ENCODE results near the gene IMMP2L.
"Not testable (repeated sequence)": the region's sequence is repeated elsewhere in the genome, so short reads cannot be mapped to it uniquely, and the experiment has no call there.

Gene IMMP2L

DNA sequence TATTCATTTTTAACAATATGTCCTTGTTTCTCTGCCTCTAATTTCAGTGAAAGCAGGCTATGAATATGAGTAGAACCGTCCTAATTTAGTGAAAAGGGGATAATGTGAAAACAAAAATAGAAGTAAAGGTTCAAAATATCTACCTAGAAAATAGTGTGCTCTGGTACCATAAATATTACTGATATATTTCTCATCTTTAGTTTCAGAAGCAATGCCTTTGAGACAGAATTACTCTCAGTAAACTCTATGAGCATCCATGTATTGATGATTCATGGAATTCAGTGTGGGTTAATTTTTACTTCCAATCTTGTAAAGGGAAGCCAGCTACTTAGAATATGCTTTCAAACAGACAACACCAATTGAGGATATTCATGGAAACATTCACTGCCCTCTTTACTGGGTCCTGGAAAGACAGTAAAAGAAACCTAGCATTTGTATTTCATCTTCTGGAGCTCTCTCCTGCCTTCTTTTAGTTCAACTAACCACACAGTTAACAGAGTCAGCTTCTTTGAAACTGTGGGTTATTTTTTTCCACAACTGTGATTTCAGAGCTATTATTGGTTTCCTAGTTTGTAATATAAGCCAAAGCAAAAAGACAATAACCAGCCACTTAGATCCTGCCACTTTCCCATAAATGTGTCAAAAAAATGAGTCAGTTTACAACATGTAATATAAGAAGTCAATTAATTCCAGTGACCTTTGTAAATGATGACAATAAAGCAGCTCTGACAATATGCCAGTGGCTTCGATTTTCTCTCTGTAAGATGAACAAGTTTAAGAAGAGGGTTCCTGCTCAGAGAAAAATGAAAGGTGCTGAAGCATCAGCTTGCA is 469.7 kb downstream of the IMMP2L start:
- DNase-seq = peak; percentile 31

DNA sequence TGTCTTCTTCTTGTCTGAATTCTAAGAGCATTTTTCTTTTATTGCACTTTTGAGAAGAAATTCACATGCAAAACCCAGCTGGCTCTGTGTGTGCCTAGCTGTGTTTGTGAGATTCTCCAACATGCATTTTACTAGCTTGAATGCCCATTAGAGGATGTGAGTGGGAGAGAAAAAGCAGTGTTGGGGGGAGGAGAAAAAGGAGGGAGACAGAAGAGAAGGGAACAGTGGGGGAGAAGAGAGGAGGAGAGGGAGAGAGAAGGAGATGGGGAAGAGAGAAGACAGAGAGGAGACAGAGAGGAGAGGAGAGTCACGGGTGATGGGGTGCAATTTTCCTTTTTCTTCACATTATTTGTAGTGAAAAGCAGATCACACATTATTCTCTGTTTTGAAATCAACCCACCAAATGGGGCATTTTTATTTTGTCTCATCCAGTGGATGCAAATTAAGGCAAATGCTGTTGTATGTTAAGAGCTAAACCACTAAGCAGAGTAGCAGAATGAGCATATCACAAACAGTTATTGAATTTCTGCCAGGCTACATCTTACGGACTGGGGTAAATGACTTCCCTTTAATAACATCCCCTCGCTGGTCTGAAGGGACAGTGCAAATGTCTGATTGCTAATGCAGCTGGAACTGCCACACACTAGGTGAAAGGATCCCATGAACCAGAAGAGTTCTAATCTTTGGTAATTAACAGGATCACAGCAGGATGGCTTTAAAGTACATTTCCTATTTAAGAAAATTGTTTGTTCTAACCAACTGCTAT is 470.5 kb downstream of the IMMP2L start:
- peak; percentile 55 for DNase-seq

DNA sequence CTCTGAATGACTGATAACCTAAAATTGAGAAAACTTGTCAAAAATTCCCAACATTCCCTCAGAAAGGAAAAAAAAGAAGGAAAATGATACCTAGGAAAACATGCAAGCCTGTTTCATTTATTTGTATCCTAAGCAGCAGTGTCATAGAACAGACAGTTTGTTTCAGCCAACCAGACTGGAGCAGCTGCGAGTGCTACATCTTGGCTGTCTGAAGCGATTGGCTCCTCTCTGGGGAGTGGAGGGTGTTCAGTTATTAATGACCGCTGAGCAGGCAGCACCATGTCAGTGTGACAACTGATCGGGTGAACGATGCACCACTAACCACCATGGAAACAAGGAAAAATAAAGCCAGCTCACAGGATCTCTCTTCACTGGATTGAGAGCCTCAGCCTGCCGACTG is 471.4 kb downstream of the IMMP2L start, which contains the start of gene LRRN3:
TSS of gene LRRN3 (plus strand) at position 282 of the 400 bp plus-strand sequence. CDS start 31,646 bp downstream, outside the sequence.
- DNase-seq = peak; percentile 81

DNA sequence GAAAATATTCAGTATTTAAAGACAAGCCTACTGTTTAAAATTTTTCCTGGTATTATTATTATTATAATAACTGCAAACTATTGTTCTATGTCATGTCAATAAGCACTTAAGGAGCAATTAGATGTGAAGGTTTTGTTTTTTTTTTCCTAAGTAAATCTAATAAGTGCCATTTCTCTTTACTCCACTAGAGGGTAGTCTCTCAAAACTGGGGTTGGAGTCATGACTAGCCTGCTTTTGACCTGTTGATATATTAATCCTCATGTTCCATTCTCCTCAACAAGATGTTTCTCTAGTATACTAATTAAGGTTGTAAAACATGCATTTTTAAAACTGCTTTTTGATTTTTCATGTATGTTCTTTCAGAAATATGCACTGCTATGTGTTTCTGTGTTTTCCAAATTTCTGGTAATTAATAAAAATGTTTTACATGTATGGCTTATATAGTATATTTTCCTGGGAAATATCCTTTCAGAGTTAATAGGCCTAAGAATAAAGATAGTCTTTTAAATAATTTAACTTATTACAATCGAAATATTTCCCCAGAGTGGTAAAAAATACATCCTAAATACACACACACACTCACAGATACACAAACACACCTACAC is 472.4 kb downstream of the IMMP2L start:
- peak; percentile 74 for DNase-seq

DNA sequence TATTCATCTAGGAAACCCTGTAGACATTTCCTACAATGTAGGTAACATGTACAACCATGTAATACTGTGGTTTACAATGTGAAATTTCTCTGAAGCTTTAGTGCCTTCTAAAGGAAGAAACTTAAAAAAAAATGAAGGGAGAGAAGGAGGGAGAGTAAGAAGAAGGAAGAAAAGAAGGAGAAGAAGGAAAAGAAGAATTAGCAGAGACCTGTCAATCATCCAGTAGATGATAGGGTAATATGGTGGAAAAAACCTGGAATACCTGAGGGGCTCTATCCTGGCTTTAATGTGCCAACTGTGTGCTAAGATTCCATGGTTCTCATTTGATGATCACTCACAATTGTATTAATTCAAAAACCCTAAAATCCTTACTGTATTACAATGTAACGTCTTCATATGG is 474.0 kb downstream of the IMMP2L start:
- DNase-seq = no peak

DNA sequence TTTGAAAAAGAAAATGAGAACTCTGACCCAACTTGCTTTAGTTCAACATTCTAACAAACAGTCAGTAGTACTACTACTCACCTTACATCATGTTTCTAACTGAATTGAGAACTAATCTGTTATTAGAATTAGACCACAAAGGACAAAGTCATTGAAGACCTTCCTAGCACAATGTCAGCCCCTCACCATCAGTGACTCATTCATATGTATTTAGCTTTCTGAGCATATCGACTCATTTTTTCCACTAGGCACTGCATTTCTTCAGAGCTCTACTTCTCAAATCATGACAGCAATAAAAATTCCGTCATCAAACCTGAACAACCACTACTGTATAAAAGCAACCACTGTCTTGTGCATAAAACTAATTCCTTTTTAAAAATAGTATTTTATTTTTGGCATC is 475.8 kb downstream of the IMMP2L start:
- no peak for DNase-seq

DNA sequence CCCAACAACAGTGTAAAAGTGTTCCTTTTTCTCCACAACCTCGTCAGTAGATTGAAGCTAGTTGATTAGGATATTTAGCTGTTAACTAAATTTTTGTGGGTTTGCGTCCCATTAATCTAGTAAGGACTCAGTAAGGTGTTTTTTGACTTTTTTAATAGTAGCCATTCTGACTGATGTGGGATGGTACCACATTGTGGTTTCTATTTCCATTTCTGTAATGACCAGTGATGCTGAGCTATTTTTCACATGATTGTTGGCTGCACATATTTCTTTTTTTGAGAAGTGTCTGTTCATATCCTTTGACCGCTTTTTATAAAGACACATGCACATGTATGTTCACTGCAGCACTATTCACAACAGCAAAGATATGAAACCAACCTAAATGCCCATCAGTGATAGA is 476.9 kb downstream of the IMMP2L start:
- DNase-seq = no peak

DNA sequence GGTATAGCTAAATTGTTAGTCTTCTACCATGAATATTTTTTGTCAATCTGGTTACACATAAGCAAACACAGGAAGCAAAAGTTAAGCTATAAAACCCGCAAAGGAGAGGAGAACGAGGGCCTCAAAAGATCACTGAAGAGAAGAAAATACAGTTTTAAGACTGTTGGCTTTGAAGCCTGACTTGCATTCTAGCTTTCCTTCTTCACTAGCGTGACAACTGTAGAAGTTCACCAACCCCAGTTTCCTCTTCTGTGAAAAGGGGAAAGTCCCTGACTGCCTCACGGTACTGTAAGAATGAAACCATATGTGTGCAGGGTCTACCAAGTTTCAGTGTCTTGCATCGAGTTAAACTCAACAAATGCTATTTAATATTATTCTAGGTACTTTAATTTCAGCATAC is 478.9 kb downstream of the IMMP2L start:
- no peak for DNase-seq

DNA sequence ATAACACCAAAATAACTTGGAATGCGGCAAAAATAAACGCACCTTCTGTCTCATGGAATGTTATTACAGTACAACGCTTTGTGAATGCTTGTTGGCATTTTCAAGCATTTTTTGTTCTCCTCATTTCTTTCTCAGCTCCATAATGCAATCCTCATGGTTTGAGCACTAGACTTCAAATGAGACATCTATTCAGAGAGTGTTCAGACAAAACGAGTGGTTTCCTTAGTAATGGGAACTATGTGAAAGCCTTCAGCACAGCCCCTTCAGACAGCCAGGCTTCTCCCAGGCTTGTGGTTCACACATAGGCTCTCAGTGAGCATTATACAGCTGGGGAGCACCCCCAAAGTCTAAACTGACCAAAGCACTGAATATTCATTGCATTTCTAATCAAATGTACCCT is 479.9 kb downstream of the IMMP2L start:
- DNase-seq = no peak

DNA sequence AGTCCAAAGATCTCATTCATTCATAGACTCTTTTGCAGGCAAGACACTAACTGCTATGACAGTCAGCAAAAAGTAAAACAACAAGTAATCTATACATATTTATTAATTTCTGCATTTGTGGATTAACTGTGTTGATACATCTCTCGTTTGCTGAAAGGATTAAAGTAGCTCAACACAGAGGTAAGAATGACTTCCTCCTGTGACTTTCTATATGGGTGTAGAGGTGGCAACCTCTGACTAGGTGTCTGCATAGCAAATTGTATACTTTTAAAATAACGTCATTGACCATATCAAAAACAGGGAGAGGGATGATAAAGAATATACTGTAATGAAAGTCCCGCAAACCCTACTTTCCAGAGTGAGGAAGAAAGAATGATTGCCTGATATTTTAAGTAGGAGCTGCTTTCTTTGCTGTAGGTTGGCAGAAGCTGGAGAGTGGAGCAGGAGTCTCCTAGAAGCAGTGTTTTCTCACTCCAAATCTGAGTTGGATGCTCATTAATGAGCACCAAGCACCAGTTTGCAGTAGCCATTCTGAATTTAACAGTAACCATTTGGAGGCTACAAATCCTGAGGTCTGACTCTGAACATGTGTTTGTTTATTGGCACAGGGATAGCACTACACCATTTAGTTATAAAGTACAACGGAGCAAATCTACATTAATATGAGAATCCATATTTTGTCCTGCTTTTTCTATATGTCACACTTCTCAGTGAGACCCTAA is 480.6 kb downstream of the IMMP2L start:
- DNase-seq = no peak

DNA sequence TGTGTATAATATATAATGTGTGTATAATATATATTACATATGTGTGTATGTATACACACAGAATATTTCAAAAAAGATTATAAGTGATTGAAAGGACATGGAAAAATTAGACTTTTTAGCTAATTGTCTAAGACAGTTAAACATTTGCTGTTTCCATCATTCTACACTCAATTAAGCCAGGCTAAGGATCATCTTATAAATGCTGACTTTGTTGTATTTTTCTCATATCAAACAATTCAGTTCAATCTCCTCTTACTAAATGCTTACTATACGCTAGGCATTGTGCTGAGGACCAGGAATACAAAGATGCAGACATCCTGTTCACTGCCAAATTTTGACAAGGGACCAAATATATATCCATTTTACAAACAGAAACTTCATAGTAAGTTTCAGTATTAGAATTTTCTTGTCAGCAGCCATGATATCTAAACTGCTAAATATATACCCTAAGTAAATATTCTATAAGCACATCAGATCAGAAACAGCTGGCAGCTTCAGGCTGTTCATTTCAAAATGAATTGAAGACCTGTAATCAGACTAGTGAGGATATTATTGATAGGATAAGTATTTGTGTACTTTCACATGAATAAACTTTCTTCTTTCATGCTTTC is 481.7 kb downstream of the IMMP2L start:
- no peak for DNase-seq

DNA sequence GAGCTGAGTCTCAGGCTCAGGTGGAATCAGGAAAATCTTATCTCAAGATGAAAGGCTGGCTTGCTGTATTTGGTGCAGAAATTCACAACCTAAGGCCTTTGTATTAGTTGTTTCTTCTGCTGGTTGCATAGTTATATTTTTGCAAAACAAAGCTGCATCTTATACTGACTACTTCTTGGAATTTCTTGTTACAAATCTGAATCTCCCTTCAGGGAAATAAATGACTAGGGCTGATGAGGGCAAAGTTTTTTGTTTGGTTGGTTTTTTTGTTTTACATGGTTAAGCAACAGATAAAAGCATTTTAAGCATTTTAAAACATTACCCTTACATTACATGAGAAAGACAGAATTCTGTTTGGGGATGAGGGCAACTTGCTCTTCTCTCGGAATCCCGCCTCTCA is 485.3 kb downstream of the IMMP2L start:
- DNase-seq = no peak

DNA sequence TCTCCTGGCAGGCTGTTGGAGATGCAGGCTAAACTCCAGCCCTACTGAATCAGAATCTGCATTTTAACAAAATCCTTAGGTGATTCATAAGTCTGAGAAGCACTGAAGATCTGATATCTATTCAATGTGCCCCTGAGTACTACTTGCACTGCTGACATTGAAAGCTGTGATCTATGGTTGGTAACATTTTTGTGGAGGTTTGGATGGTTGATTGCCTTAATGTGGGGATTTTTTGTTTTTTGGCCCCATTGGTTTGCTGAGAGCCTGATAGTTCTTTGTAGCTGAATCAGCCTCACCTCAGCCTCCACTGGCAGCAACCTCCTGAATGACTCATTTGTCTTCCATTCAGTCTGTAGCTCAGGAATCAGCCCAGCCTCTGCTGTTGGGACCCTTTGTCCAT is 486.1 kb downstream of the IMMP2L start:
- DNase-seq = no peak

DNA sequence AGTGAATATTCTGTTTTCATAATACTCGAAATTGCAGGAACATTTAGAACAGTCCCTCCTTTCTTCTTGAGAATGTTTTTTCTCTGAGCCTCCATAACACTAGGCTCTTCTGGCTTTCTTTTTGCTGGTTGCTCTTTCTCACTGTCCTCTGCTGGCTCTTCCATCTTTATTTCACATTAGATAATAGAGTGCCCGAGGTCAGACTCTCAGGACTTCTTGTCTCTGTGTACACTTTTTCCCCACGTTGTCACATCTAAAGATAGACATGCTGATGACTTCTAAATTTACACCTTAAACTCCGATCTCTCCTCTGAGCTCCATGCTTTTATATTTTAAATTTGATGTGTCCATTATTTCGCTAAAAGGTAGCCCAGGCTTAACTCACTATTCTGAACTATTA is 486.8 kb downstream of the IMMP2L start:
- no peak for DNase-seq

DNA sequence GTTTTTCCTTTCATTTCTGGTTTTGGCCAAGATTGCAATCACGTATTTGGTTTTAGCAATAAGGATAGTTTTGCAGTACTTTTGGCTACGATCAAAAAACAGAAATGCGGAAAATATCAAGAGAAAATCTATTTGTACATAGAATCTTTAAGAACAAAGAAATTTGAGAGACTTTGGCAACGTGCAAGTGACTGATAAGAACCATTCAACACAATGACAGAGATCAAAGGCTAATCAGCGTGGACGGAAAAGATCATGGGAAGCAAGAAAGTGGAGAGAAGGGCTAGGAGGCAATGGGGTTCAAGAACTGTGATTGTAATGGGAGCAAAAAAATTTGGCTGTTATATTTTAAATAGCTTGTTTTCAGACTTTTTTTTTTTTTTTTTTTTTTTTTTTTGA is 487.5 kb downstream of the IMMP2L start:
- no peak for DNase-seq

DNA sequence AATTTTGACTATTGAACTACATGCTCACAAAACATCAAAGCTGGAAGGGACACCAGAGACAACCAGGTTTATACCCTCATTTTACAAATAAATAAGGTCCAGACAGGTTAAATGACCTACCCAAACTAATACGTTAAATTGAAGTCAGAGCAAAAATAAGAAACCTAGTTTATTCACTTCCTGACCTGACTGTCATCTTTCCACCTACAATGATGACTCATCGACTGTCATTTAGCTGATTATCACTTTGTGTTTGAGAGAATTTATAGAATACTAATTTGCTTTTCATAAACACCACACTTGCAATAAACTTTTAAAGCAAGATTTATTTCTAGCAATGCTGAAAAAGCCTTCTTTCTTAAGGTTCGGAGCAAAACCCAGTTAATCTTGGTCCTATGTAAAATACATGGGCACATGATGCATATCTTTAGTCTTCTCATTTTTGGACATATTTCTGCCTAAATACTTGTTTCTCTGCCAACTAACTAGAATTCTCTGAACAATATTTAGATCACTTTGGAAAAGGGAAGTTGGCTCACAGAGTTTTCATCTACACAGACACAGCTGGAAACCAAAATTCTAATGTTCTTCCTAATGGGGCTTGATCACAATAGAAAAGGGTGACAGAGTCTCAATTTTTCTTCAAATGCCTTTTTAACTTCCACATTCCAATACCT is 488.1 kb downstream of the IMMP2L start:
- no peak for DNase-seq

DNA sequence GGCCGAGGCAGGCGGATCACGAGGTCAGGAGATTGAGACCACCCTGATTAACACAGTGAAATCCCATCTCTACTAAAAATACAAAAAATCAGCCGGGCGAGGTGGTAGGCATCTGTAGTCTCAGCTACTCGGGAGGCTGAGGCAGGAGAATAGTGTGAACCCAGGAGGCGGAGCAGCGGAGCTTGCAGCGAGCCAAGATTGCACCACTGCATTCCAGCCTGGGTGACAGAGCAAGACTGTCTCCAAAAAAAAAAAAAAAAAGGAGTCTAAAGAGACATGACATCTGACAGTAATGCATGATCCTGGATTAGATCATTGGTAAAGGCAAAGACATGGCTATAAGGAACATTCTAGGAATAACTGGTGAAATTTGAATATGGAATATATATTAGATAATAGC is 489.6 kb downstream of the IMMP2L start:
- not testable (repeated sequence) for DNase-seq

DNA sequence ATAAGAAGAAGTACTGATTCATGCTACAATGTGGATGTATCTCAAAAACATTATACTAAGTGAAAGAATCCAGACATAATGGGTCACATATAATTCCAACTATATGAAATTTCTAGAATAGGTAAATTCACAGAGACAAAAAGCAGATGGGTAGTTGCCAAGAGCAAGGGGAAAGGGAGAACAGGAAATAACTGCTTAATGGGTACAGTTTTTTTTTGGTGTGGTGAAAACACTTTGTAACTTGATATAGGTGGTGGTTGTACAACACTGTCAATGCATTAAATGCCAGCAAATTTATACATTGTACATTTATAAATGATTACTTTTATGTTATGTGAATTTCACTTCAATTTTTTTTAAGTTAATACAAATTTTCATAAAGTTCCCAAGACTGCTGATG is 490.7 kb downstream of the IMMP2L start:
- no peak for DNase-seq

DNA sequence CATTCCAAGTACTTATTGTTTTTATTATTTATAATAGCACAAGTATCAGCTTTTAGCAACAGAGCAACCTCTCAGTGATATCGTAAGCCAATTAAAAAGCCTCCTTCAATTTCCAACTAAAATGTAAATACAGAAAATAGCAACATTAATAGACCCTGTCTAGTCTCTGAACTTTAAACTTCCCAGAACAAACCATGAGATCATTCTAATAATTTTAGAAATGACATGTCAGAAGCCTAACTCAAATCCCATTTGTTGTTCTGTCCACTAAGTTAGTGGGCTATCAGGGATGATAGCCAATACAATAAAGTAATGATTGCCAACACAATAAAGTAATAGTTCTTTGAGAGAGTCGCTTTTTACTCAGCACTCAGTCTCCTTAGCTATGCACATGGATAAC is 493.7 kb downstream of the IMMP2L start:
- DNase-seq = no peak

DNA sequence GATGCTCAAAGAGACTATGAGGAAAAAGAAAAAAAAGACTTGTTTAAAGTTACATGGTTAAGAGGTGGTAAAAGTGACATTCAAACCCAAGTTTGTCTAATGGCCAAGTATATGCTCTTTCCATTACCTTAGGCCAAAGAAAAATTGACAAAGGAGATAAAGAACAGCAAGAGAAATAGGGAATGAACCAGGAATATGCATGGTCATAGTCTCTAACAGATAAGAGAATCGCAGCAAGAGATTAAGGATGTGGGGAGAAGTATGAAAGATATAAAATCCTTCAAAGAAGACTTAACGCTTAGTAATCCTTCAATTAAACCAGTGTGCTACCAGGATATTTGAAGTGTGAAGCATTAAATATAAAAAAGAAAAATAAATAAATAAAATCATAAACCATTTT is 494.6 kb downstream of the IMMP2L start:
- DNase-seq = no peak

DNA sequence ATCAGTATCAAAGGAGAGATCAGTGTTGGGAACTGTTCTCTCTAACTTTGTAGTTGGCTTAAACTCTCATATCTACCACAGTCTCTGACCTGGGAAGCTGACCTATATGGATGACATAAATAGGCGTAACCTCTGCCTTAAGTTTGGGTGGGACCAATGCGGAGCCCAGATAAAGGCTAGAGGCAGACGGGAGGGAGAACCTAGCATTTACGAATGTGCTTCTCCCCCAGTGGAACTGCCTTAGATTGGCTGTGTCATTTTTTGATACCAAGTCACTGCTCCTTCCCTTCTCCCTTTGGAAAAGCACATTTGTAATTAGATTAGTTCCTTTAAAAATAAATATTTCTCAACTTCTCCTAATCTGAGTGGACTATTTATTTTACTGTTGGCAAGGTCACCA is 495.0 kb downstream of the IMMP2L start:
- DNase-seq = no peak

DNA sequence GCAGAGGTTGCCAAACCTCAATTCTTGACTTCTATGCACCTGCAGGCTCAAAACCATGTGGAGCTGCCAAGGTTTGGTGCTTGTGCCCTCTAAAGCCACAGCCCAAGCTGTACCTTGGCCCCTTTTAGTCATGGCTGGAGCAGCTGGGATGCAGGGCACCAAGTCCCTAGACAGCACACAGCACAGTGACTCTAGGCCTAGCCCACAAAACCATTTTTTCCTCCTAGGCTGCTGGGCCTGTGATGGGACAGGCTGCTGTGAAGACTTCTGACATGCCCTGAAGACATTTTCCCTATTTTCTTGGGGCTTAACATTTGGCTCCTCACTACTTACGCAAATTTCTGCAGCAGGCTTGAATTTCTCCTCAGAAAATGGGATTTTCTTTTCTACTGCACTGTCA is 499.1 kb downstream of the IMMP2L start:
- no peak for DNase-seq
